ENCODE measurements around the gene FUT3. TPM values are rescaled to one million over a fixed set of nuclear protein-coding genes. Genes with fewer than 3 reads are reported as not detected.
A peak's percentile ranks its signal among the peaks of the same experiment; 100 is the strongest.

FUT3 gene
- total and polyA plus RNA-seq, 9 of the 15 experiments (the other 6 are each of a cell fraction or from before 2014, with no cell fraction given) = 0.09 TPM; not detected in 8

DNA sequence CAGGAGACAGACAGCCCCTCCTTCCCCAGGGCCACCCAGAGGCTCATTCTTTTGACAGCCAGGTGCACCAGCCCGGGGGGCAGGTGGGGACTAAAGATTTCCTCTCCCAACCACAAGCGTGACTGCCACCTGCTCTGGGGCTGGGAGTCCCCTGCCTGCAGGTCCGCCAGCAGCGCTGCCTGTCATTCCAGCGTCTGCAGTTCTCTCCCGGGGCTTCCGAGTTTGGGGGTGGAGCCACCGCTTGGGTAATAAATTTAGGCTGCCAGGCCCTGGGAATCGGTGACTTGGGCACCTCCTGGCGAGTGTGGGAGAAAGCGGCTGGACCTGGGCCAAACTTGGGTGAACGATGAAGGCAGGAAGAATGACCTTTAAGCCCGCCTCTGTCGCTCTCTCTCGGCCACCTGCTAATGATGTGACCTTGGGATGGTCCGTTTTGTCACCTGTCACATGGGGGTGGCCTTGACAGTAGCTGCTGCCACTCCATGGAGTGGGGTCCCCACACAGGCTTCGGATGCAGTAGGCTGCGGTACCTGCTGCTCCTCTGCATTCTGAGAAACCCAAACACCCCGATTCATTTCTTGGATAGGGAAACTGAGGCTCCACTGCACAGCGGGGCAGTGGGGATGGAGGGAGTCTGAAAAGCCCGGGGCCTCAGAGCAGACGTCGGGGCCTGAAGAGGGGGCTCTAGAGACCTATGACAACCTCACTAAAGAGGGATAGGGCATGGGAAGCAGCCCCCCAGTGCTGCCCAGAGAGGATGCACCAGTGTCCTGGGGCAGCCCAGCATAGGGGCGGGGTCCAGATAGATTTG lies 24.5 kb downstream of the FUT3 start (continued):
- TF ChIP-seq, protein P1, sequence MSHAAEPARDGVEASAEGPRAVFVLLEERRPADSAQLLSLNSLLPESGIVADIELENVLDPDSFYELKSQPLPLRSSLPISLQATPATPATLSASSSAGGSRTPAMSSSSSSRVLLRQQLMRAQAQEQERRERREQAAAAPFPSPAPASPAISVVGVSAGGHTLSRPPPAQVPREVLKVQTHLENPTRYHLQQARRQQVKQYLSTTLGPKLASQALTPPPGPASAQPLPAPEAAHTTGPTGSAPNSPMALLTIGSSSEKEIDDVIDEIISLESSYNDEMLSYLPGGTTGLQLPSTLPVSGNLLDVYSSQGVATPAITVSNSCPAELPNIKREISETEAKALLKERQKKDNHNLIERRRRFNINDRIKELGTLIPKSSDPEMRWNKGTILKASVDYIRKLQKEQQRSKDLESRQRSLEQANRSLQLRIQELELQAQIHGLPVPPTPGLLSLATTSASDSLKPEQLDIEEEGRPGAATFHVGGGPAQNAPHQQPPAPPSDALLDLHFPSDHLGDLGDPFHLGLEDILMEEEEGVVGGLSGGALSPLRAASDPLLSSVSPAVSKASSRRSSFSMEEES (CRISPR knock-in tag; IDR thresholded peaks at IDR 0.05) = no peak
- TF ChIP-seq, protein P2, sequence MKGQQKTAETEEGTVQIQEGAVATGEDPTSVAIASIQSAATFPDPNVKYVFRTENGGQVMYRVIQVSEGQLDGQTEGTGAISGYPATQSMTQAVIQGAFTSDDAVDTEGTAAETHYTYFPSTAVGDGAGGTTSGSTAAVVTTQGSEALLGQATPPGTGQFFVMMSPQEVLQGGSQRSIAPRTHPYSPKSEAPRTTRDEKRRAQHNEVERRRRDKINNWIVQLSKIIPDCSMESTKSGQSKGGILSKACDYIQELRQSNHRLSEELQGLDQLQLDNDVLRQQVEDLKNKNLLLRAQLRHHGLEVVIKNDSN (CRISPR knock-in tag; IDR thresholded peaks at IDR 0.05) = peak; percentile 39; the same call in 1 of the 2 replicates
- TF ChIP-seq STAT5A (IDR thresholded peaks at IDR 0.05; ENCODE audit: borderline replicate concordance, low read length) = no peak
- no peak for TF ChIP-seq CREB1 (IDR thresholded peaks at IDR 0.05)
- TF ChIP-seq CREB1 (CRISPR knock-in tag; IDR thresholded peaks at IDR 0.05) = no peak
- TF ChIP-seq, protein P3, sequence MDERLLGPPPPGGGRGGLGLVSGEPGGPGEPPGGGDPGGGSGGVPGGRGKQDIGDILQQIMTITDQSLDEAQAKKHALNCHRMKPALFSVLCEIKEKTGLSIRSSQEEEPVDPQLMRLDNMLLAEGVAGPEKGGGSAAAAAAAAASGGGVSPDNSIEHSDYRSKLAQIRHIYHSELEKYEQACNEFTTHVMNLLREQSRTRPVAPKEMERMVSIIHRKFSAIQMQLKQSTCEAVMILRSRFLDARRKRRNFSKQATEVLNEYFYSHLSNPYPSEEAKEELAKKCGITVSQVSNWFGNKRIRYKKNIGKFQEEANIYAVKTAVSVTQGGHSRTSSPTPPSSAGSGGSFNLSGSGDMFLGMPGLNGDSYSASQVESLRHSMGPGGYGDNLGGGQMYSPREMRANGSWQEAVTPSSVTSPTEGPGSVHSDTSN (CRISPR knock-in tag; IDR thresholded peaks at IDR 0.05; ENCODE audit: low read depth) = no peak
- TF ChIP-seq, protein P3 (tag; conservative IDR thresholded peaks at IDR 0.05; ENCODE audit: low read depth) = peak; percentile 81
- no peak for TF ChIP-seq HMGN3 (IDR thresholded peaks at IDR 0.05; ENCODE audit: borderline replicate concordance, extremely low read depth, insufficient read length, low read depth, low read length)
- TF ChIP-seq ZNF57 (CRISPR knock-in tag; IDR thresholded peaks at IDR 0.05) = no peak
- TF ChIP-seq SP2 (IDR thresholded peaks at IDR 0.05; ENCODE audit: extremely low read depth, low read depth, low read length, poor library complexity, severe bottlenecking) = no peak
- TF ChIP-seq SREBF1 (IDR thresholded peaks at IDR 0.05; ENCODE audit: borderline replicate concordance, low read depth, low read length) = no peak
- 0 out of 2 replicates have a peak, but pooled peaks have one; percentile 10 for TF ChIP-seq BHLHE40 (IDR thresholded peaks at IDR 0.05; ENCODE audit: low read length)
- TF ChIP-seq, protein P4, sequence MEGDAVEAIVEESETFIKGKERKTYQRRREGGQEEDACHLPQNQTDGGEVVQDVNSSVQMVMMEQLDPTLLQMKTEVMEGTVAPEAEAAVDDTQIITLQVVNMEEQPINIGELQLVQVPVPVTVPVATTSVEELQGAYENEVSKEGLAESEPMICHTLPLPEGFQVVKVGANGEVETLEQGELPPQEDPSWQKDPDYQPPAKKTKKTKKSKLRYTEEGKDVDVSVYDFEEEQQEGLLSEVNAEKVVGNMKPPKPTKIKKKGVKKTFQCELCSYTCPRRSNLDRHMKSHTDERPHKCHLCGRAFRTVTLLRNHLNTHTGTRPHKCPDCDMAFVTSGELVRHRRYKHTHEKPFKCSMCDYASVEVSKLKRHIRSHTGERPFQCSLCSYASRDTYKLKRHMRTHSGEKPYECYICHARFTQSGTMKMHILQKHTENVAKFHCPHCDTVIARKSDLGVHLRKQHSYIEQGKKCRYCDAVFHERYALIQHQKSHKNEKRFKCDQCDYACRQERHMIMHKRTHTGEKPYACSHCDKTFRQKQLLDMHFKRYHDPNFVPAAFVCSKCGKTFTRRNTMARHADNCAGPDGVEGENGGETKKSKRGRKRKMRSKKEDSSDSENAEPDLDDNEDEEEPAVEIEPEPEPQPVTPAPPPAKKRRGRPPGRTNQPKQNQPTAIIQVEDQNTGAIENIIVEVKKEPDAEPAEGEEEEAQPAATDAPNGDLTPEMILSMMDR (IDR thresholded peaks at IDR 0.05 in 2 of 3, conservative IDR thresholded peaks at IDR 0.05 in 1 of 3; ENCODE audit: insufficient read depth in 2 of 3, low read depth in 1 of 3, low read length in 3 of 3) = peak in 2 of 3 experiments; percentile 11 to 24; a peak in 2 of 6 replicates
- TF ChIP-seq ETV5 (CRISPR knock-in tag; IDR thresholded peaks at IDR 0.05; ENCODE audit: low read depth) = no peak
- no peak for TF ChIP-seq U2AF2 (optimal IDR thresholded peaks at IDR 0.05; ENCODE audit: low read depth, low read length)
- no peak for TF ChIP-seq TSC22D4 (tag; IDR thresholded peaks at IDR 0.05)
- no peak for TF ChIP-seq POLR2AphosphoS5 (IDR thresholded peaks at IDR 0.05; ENCODE audit: control insufficient read depth, insufficient read depth, low read depth, low read length)
- no peak for TF ChIP-seq BRF1 (IDR thresholded peaks at IDR 0.05; ENCODE audit: borderline replicate concordance, extremely low read depth, insufficient read length)
- no peak for TF ChIP-seq C11orf30 (IDR thresholded peaks at IDR 0.05; ENCODE audit: low read depth)
- TF ChIP-seq IRF2 (CRISPR knock-in tag; IDR thresholded peaks at IDR 0.05) = no peak
- TF ChIP-seq CTBP1 (IDR thresholded peaks at IDR 0.05; ENCODE audit: borderline replicate concordance) = no peak

Measured in K562 (cell line).